Measurements from ENCODE around the gene OTX1. TPM values are rescaled to one million over a fixed set of nuclear protein-coding genes. Genes with fewer than 3 reads are reported as not detected.

OTX1 gene
- total RNA-seq, 1 donor from 2014 or later, result 0.87 TPM

DNA sequence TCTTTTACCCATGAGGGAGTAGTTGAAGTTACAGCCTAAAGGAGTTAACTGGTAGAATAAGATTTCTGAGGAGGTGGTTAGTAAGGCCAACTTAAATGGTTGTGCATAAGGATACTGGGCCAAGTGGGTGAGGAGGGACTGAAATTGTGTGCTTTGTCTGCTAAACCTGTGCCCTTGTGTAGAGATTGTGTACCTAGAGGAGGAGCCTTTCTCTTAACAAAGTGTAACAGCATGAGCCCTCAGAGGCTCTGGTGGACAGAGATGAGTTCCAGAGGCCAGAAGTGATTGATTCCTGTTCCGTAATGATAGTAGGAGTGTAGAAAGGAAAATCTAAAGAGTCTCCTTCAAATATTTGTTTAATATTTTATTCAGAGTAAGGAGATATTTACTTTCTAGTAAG is 42.9 kb downstream of the OTX1 start:
- Mint-ChIP-seq H3K9me3 (peaks cover 8% of the 10 kb centered on the region), H3K27me3 (ENCODE audit: low read depth) (no peaks in the 10 kb centered on the region), H3K36me3 (no peaks in the 10 kb centered on the region), H3K4me3 (no peak overlapping the region), H3K4me1 (peaks cover 7% of the 10 kb centered on the region), H3K27ac (no peak overlapping the region)
- no peak for DNase-seq (ENCODE audit: low spot score in 2 of 2, unreplicated experiment in 2 of 2)
- TF ChIP-seq, protein P1, sequence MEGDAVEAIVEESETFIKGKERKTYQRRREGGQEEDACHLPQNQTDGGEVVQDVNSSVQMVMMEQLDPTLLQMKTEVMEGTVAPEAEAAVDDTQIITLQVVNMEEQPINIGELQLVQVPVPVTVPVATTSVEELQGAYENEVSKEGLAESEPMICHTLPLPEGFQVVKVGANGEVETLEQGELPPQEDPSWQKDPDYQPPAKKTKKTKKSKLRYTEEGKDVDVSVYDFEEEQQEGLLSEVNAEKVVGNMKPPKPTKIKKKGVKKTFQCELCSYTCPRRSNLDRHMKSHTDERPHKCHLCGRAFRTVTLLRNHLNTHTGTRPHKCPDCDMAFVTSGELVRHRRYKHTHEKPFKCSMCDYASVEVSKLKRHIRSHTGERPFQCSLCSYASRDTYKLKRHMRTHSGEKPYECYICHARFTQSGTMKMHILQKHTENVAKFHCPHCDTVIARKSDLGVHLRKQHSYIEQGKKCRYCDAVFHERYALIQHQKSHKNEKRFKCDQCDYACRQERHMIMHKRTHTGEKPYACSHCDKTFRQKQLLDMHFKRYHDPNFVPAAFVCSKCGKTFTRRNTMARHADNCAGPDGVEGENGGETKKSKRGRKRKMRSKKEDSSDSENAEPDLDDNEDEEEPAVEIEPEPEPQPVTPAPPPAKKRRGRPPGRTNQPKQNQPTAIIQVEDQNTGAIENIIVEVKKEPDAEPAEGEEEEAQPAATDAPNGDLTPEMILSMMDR (IDR thresholded peaks at IDR 0.05; ENCODE audit: unreplicated experiment), result no peak

DNA sequence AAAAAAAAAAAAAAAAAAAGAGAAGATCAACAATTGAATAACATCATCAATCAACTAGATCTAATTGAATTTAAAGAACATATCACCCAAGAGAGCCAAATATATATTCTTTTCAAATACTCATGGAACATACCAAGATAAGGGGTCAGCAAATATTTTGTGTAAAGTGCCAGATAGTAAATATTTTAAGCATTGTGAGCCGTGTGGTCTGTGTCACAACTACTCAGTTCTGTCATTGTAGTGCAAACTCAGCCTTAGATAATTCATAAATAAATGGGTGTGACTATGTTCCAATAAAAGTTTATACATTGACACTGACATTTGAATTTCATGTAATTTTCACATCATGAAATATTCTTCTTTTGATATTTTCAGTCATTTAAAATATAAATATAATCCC is 45.9 kb downstream of the OTX1 start:
- peaks cover 7% of the 10 kb centered on the region for H3K4me1 Mint-ChIP-seq
- H3K27me3 Mint-ChIP-seq (ENCODE audit: low read depth), result no peaks in the 10 kb centered on the region
- no peak overlapping the region for H3K4me3 Mint-ChIP-seq
- no peak for DNase-seq (ENCODE audit: low spot score in 2 of 2, unreplicated experiment in 2 of 2)
- H3K36me3 Mint-ChIP-seq, result no peaks in the 10 kb centered on the region
- H3K27ac Mint-ChIP-seq, result no peak overlapping the region
- TF ChIP-seq, protein P1 (IDR thresholded peaks at IDR 0.05; ENCODE audit: unreplicated experiment), result no peak
- peaks cover 24% of the 10 kb centered on the region for H3K9me3 Mint-ChIP-seq

DNA sequence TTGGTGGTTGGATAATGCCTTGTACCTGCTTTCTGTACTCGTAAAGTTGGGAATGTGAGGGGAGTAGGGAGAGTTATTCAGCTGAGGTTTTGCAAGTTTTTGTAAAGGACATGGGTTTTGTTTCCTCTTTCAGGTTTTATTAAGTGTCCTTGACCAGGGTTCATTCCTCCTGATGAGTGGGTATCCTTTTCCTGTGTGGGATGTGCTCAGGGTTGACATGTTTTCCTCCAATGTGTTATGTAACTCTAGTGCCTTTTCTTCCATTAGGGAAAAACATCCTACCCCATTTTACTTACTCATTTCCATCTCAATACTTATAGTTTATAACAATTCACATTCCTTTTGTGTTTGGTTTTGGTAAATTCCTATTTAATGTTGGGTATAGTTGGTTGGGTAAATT is 48.4 kb downstream of the OTX1 start:
- TF ChIP-seq, protein P1 (IDR thresholded peaks at IDR 0.05; ENCODE audit: unreplicated experiment), result no peak
- no peaks in the 10 kb centered on the region for H3K27me3 Mint-ChIP-seq (ENCODE audit: low read depth)
- no peak overlapping the region for H3K27ac Mint-ChIP-seq
- H3K36me3 Mint-ChIP-seq, result peaks cover under 1% of the 10 kb centered on the region
- no peak overlapping the region for H3K4me3 Mint-ChIP-seq
- DNase-seq (ENCODE audit: low spot score in 2 of 2, unreplicated experiment in 2 of 2), result no peak
- H3K4me1 Mint-ChIP-seq, result peaks cover 2% of the 10 kb centered on the region
- peaks cover 46% of the 10 kb centered on the region for H3K9me3 Mint-ChIP-seq

DNA sequence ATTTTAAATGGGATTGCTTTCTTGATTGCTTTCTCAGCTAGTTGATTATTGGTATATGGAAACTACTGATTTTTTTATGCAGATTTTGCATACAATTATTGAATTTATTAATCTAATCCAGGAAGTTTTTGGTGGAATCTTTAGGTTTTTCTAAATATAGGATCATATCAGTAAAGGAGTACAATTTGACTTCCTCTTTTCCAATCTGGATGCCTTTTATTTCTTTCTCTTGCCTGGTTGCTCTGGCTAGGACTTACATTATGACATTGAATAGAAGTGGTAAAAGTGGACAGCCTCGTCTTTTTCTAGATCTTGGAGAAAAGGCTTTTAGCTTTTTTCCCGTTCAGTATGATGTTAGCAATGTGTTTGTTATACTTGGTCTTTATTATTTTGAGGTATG is 51.3 kb downstream of the OTX1 start:
- Mint-ChIP-seq H3K27me3 (ENCODE audit: low read depth) (no peaks in the 10 kb centered on the region), H3K4me1 (no peaks in the 10 kb centered on the region), H3K27ac (no peak overlapping the region), H3K9me3 (peaks cover 72% of the 10 kb centered on the region), H3K4me3 (no peak overlapping the region), H3K36me3 (peaks cover 19% of the 10 kb centered on the region)
- TF ChIP-seq, protein P1 (IDR thresholded peaks at IDR 0.05; ENCODE audit: unreplicated experiment), result no peak
- no peak for DNase-seq (ENCODE audit: low spot score in 2 of 2, unreplicated experiment in 2 of 2)

DNA sequence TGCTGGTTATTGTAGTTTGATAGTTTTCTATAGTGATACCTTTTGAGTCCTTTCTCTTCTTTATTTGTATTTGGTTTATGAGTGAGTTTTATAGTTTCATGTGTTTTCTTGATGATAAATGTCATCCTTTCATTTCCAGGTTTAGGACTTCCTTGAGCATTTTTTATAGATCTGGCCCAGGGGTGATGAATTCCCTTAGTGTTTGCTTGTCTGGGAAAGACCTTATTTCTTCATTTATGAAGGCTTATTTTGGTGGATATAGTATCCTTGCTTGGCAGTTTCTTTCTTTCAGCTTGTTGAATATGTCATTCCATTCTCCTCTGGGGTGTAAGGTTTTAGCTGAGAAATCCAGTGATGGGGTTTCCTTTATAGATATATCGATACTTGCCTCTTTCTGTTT is 53.9 kb downstream of the OTX1 start:
- TF ChIP-seq, protein P1 (IDR thresholded peaks at IDR 0.05; ENCODE audit: unreplicated experiment), result no peak
- no peaks in the 10 kb centered on the region for H3K4me1 Mint-ChIP-seq
- H3K27ac Mint-ChIP-seq, result no peak overlapping the region
- H3K9me3 Mint-ChIP-seq, result peaks cover 74% of the 10 kb centered on the region
- H3K27me3 Mint-ChIP-seq (ENCODE audit: low read depth), result no peaks in the 10 kb centered on the region
- no peak for DNase-seq (ENCODE audit: low spot score in 2 of 2, unreplicated experiment in 2 of 2)
- peaks cover 24% of the 10 kb centered on the region for H3K36me3 Mint-ChIP-seq
- no peak overlapping the region for H3K4me3 Mint-ChIP-seq

Data from mesothelial cell of epicardium (in vitro differentiated cells).